Liver (tissue), 9 donors: Measurements from ENCODE around the gene IGLON5. TPM values are rescaled to one million over a fixed set of nuclear protein-coding genes. Genes with fewer than 3 reads are reported as not detected.
A peak's percentile ranks its signal among the peaks of the same experiment; 100 is the strongest.

Source experiments
- DNase-seq: peaks from one replicate; pipeline ENCODE4 v3.0.0-alpha.2; 2017; ENCODE audit warnings: low spot score
- H3K27ac ChIP-seq, 2 donors: one replicate each; pipeline ENCODE4 v1.7.0; 2013; ENCODE audit warnings: inconsistent platforms in 2 of 2, low read length in 2 of 2, control low read depth in 1 of 2, low read depth in 1 of 2, mild to moderate bottlenecking in 1 of 2
- H3K27me3 ChIP-seq, 4 donors: one replicate each; pipeline versions ENCODE4 v1.6.1 to v1.7.0; 2013; ENCODE audit warnings: low read length in 3 of 4, inconsistent platforms in 1 of 4, mild to moderate bottlenecking in 1 of 4, moderate library complexity in 1 of 4; ENCODE audit not compliant: control insufficient read depth in 4 of 4, insufficient read depth in 4 of 4
- H3K36me3 ChIP-seq, 4 donors: one replicate each; pipeline versions ENCODE4 v1.6.1 to v1.7.0; 2013; ENCODE audit warnings: low read length in 3 of 4, mild to moderate bottlenecking in 3 of 4, low read depth in 1 of 4, moderate library complexity in 1 of 4; ENCODE audit not compliant: control insufficient read depth in 4 of 4, insufficient read depth in 3 of 4
- H3K4me1 ChIP-seq, 4 donors: one replicate each; pipeline versions ENCODE4 v1.6.1 to v1.7.0; 2013; ENCODE audit warnings: low read length in 3 of 4, mild to moderate bottlenecking in 3 of 4, moderate library complexity in 1 of 4; ENCODE audit not compliant: control insufficient read depth in 4 of 4, insufficient read depth in 4 of 4
- H3K4me3 ChIP-seq, 3 donors: one replicate each; pipeline versions ENCODE4 v1.6.1 to v1.7.0; 2013; ENCODE audit warnings: low read length in 3 of 3, control low read depth in 1 of 3, low read depth in 1 of 3, mild to moderate bottlenecking in 1 of 3
- H3K9ac ChIP-seq, 2 donors: one replicate each; pipeline ENCODE4 v1.7.0; 2013; ENCODE audit warnings: low read length in 2 of 2, mild to moderate bottlenecking in 2 of 2, moderate library complexity in 2 of 2, control low read depth in 1 of 2, low read depth in 1 of 2
- H3K9me3 ChIP-seq, 4 donors: one replicate each; pipeline versions ENCODE4 v1.6.1 to v1.7.0; 2013; ENCODE audit warnings: low read length in 3 of 4; ENCODE audit not compliant: control insufficient read depth in 4 of 4
- ATF3 ChIP-seq: IDR thresholded peaks from 2 replicates; pipeline ENCODE4 v1.6.1; 2016; ENCODE audit warnings: antibody characterized with exemption
- CTCF ChIP-seq: fragments of 150-350 bp; IDR thresholded peaks from 2 replicates; pipeline ENCODE4 v1.5.1; 2017; ENCODE audit warnings: improper control_type of control experiment, low read depth, low read length; ENCODE audit not compliant: missing input control
- EGR1 ChIP-seq, 2 donors: IDR thresholded peaks; 2 replicates each; pipeline ENCODE4 v1.6.1; 2016 to 2018; ENCODE audit warnings: antibody characterized with exemption in 2 of 2, low read depth in 2 of 2
- FOXA1 ChIP-seq: IDR thresholded peaks from 2 replicates; pipeline ENCODE4 v1.6.1; 2016; ENCODE audit warnings: antibody characterized with exemption
- FOXA2 ChIP-seq: IDR thresholded peaks from 2 replicates; pipeline ENCODE4 v1.6.1; 2016; ENCODE audit warnings: antibody characterized with exemption
- GABPA ChIP-seq, 2 donors: IDR thresholded peaks in 1 of 2; conservative IDR thresholded peaks in 1 of 2; 2 replicates each; pipeline ENCODE4 v1.6.1; 2016; ENCODE audit warnings: antibody characterized with exemption in 2 of 2, mild to moderate bottlenecking in 1 of 2, moderate library complexity in 1 of 2
- HNF4A ChIP-seq, 2 donors: conservative IDR thresholded peaks; 2 replicates each; pipeline ENCODE4 v1.6.1; 2016; ENCODE audit warnings: antibody characterized with exemption in 2 of 2, mild to moderate bottlenecking in 2 of 2
- HNF4G ChIP-seq: IDR thresholded peaks from 2 replicates; pipeline ENCODE4 v1.6.1; 2016; ENCODE audit warnings: antibody characterized with exemption
- JUND ChIP-seq, 2 donors: IDR thresholded peaks; 2 replicates each; pipeline ENCODE4 v1.6.1; 2016; ENCODE audit warnings: antibody characterized with exemption in 2 of 2
- MAX ChIP-seq: IDR thresholded peaks from 2 replicates; pipeline ENCODE4 v1.6.1; 2016; ENCODE audit warnings: antibody characterized with exemption
- NR2F2 ChIP-seq: IDR thresholded peaks from 2 replicates; pipeline ENCODE4 v1.6.1; 2016; ENCODE audit warnings: antibody characterized with exemption
- RAD21 ChIP-seq, 2 donors: IDR thresholded peaks; 2 replicates each; pipeline ENCODE4 v1.6.1; 2016; ENCODE audit warnings: antibody characterized with exemption in 2 of 2, mild to moderate bottlenecking in 2 of 2
- REST ChIP-seq: IDR thresholded peaks from 2 replicates; pipeline ENCODE4 v1.6.1; 2016; ENCODE audit warnings: antibody characterized with exemption, mild to moderate bottlenecking
- RXRA ChIP-seq, 2 donors: IDR thresholded peaks; 2 replicates each; pipeline ENCODE4 v1.6.1; 2017 to 2018; ENCODE audit warnings: antibody characterized with exemption in 2 of 2, mild to moderate bottlenecking in 1 of 2
- SP1 ChIP-seq: IDR thresholded peaks from 2 replicates; pipeline ENCODE4 v1.6.1; 2018; ENCODE audit warnings: antibody characterized with exemption, mild to moderate bottlenecking
- TAF1 ChIP-seq: conservative IDR thresholded peaks from 2 replicates; pipeline ENCODE4 v1.6.1; 2016; ENCODE audit warnings: antibody characterized with exemption, mild to moderate bottlenecking
- YY1 ChIP-seq: IDR thresholded peaks from 2 replicates; pipeline ENCODE4 v1.6.1; 2016; ENCODE audit warnings: antibody characterized with exemption, mild to moderate bottlenecking
- ZBTB33 ChIP-seq: IDR thresholded peaks from 2 replicates; pipeline ENCODE4 v1.6.1; 2016; ENCODE audit warnings: antibody characterized with exemption
- WGBS: extraction: QIAGEN DNeasy Blood & Tissue Kit; methylation state at CpG from one replicate; pipeline ENCODE4 v1.1.7; 2013; 5-methylcytosine and 5-hydroxymethylcytosine counted together
- polyA plus RNA-seq, 2 donors: library from polyadenylated mRNA; stranded (reverse) in 1 of 2; unstranded in 1 of 2; fragments of 200-250 nt in 1 of 2; fragments of >200 nt in 1 of 2; fragmentation: Nextera tagmentation in 1 of 2; extraction: Ambion mirVana in 1 of 2; gene quantifications; one replicate each; pipeline versions ENCODE4 v1.2.1 to v1.2.3, GENCODE V29; 2013 to 2015
- total RNA-seq, 2 donors: library from RNA; depleted of rRNA; stranded (reverse); fragments of >200 nt; gene quantifications; one replicate each; pipeline ENCODE4 v1.2.3, GENCODE V29; 2014
- donor health status: healthy.
- donor health status: healthy.
- donor health status: healthy.
- donor health status: healthy.
- donor health status: healthy.

The IGLON5 gene
- total and polyA plus RNA-seq, 4 donors: 0.25 to 0.46 (median 0.25) TPM; not detected in 1

GRCh38 chr19:51338563-51339312, 27.3 kb downstream of the IGLON5 start:
- H3K36me3 ChIP-seq: no peaks in the 10 kb centered on the region
- no peaks in the 10 kb centered on the region for H3K27me3 ChIP-seq
- TF ChIP-seq FOXA2 (no peak), TAF1 (no peak), ATF3 (no peak), HNF4G (no peak), HNF4A (conservative IDR thresholded peaks at IDR 0.05) (no peak), CTCF (peak; percentile 70), MAX (no peak), JUND (IDR thresholded peaks at IDR 0.05) (no peak), EGR1 (IDR thresholded peaks at IDR 0.05; ENCODE audit: low read depth in 2 of 2) (no peak), SP1 (no peak), GABPA (IDR thresholded peaks at IDR 0.05 in 1 of 2, conservative IDR thresholded peaks at IDR 0.05 in 1 of 2) (no peak), YY1 (peak; percentile 26), REST (peak; percentile 29), RXRA (IDR thresholded peaks at IDR 0.05) (no peak), ZBTB33 (no peak), FOXA1 (no peak), RAD21 (IDR thresholded peaks at IDR 0.05) (peak; percentile 86 to 90), NR2F2 (no peak)
- WGBS: 5% methylated on average over 43 of the region's 43 CpGs
- H3K9ac ChIP-seq: no peak overlapping the region
- H3K27ac ChIP-seq: peak overlapping the region; percentile 3 to 52
- DNase-seq: peak; percentile 84
- H3K4me1 ChIP-seq: peaks cover 7 to 17% (median 13%) of the 10 kb centered on the region in 4 donors
- peak overlapping the region; percentile 60 to 78 (median 66) for H3K4me3 ChIP-seq
- H3K9me3 ChIP-seq: no peaks in the 10 kb centered on the region
